CD4-positive, alpha-beta T cell treated with Interferon alpha-2 for 1 hour (primary cell): ENCODE data around the gene ANO2.
"Not testable (repeated sequence)": the region's sequence is repeated elsewhere in the genome, so short reads cannot be mapped to it uniquely, and the experiment has no call there.

Experiments
- DNase-seq, 2 donors: peaks; one replicate each; pipeline ENCODE4 v3.0.0-alpha.2; 2020 to 2022

ANO2 gene

GRCh38 chr12:5884285-5884684, 60.8 kb downstream of the ANO2 start:
- DNase-seq = no peak

- no peak for DNase-seq
Measured at GRCh38 chr12:5882511-5883190, 62.4 kb downstream of the ANO2 start.

- DNase-seq = no peak
Measured at GRCh38 chr12:5881666-5882065, 63.4 kb downstream of the ANO2 start.

GRCh38 chr12:5881101-5881606, 63.9 kb downstream of the ANO2 start:
- no peak for DNase-seq

- no peak for DNase-seq
Measured at GRCh38 chr12:5875851-5876250, 69.2 kb downstream of the ANO2 start.

- DNase-seq = no peak
Measured at GRCh38 chr12:5874514-5874913, 70.5 kb downstream of the ANO2 start.

GRCh38 chr12:5873281-5873919, 71.7 kb downstream of the ANO2 start:
- DNase-seq = no peak

- no peak for DNase-seq
Measured at GRCh38 chr12:5872745-5873144, 72.3 kb downstream of the ANO2 start.

GRCh38 chr12:5871741-5872140, 73.3 kb downstream of the ANO2 start:
- DNase-seq = no peak

GRCh38 chr12:5870183-5870582, 74.9 kb downstream of the ANO2 start:
- no peak for DNase-seq

- DNase-seq = no peak
Measured at GRCh38 chr12:5868625-5869295, 76.3 kb downstream of the ANO2 start.

GRCh38 chr12:5865397-5865796, 79.7 kb downstream of the ANO2 start:
- no peak for DNase-seq

- no peak for DNase-seq
Measured at GRCh38 chr12:5864972-5865371, 80.1 kb downstream of the ANO2 start.

GRCh38 chr12:5864301-5864700, 80.8 kb downstream of the ANO2 start:
- no peak for DNase-seq

- DNase-seq = no peak
Measured at GRCh38 chr12:5861416-5861815, 83.6 kb downstream of the ANO2 start.

- no peak for DNase-seq
Measured at GRCh38 chr12:5856692-5857091, 88.4 kb downstream of the ANO2 start.

GRCh38 chr12:5846950-5847349, 98.1 kb downstream of the ANO2 start:
- DNase-seq = no peak

GRCh38 chr12:5840944-5841343, 104.1 kb downstream of the ANO2 start:
- no peak for DNase-seq

- no peak for DNase-seq
Measured at GRCh38 chr12:5830111-5830510, 114.9 kb downstream of the ANO2 start.

- no peak for DNase-seq
Measured at GRCh38 chr12:5827591-5827990, 117.5 kb downstream of the ANO2 start.

GRCh38 chr12:5825761-5826160, 119.3 kb downstream of the ANO2 start:
- DNase-seq = not testable (repeated sequence)

GRCh38 chr12:5818877-5819276, 126.2 kb downstream of the ANO2 start:
- not testable (repeated sequence) for DNase-seq

GRCh38 chr12:5817246-5817645, 127.8 kb downstream of the ANO2 start:
- DNase-seq = no peak

GRCh38 chr12:5809586-5809985, 135.5 kb downstream of the ANO2 start:
- DNase-seq = no peak
